Activated CD8-positive, alpha-beta memory T cell treated with anti-CD3 and anti-CD28 coated beads, Interleukin-2, amount 50 U/mL, for 48 hours (primary cell): ENCODE results near the gene SLC9A3.
A peak's percentile ranks its signal among the peaks of the same experiment; 100 is the strongest.

Source experiments
- DNase-seq: peaks from one replicate; pipeline ENCODE4 v3.0.0-alpha.2; 2020

The SLC9A3 gene

GRCh38 chr5:472656-473550 lies 51.3 kb downstream of the SLC9A3 start:
- peak; percentile 96 for DNase-seq

GRCh38 chr5:472076-472655 lies 52.1 kb downstream of the SLC9A3 start:
- no peak for DNase-seq

GRCh38 chr5:471750-472058 lies 52.5 kb downstream of the SLC9A3 start:
- DNase-seq = no peak

- DNase-seq = no peak
These were observed 53.1 kb downstream of the SLC9A3 start for GRCh38 chr5:470961-471749.

GRCh38 chr5:469752-470483 lies 54.3 kb downstream of the SLC9A3 start:
- no peak for DNase-seq

GRCh38 chr5:468401-468800 lies 55.8 kb downstream of the SLC9A3 start:
- DNase-seq = no peak

GRCh38 chr5:466661-467310 lies 57.5 kb downstream of the SLC9A3 start:
- no peak for DNase-seq

GRCh38 chr5:465591-466403 lies 58.5 kb downstream of the SLC9A3 start:
- no peak for DNase-seq

- DNase-seq = no peak
These were observed 59.2 kb downstream of the SLC9A3 start for GRCh38 chr5:464843-465590.

- DNase-seq = no peak
These were observed 59.8 kb downstream of the SLC9A3 start for GRCh38 chr5:464446-464842.

GRCh38 chr5:463952-464351 lies 60.3 kb downstream of the SLC9A3 start:
- DNase-seq = no peak

- no peak for DNase-seq
These were observed 60.9 kb downstream of the SLC9A3 start for GRCh38 chr5:463301-463700.

- no peak for DNase-seq
These were observed 62.2 kb downstream of the SLC9A3 start for GRCh38 chr5:462051-462481.

GRCh38 chr5:460273-460625 lies 64.0 kb downstream of the SLC9A3 start:
- DNase-seq = no peak

GRCh38 chr5:459562-460272 lies 64.5 kb downstream of the SLC9A3 start:
- no peak for DNase-seq

- DNase-seq = peak; percentile 81
These were observed 65.5 kb downstream of the SLC9A3 start for GRCh38 chr5:458547-459353.

- DNase-seq = no peak
These were observed 66.9 kb downstream of the SLC9A3 start for GRCh38 chr5:457195-457961.

- DNase-seq = no peak
These were observed 67.7 kb downstream of the SLC9A3 start for GRCh38 chr5:456351-457194.
